ENCODE measurements around the gene MUC13. TPM values are rescaled to one million over a fixed set of nuclear protein-coding genes. Genes with fewer than 3 reads are reported as not detected.

The MUC13 gene
- total and polyA plus RNA-seq, 9 of the 15 experiments (the other 6 are each of a cell fraction or from before 2014, with no cell fraction given): 0.09 TPM; not detected in 8

GRCh38 chr3:124942613-124943012, 8.1 kb upstream of the MUC13 start (continued):
- no peak for TF ChIP-seq STAT6 (CRISPR knock-in tag; IDR thresholded peaks at IDR 0.05)

- FAIRE-seq (no peak), ATAC-seq (no peak), DNase-seq (ENCODE audit: extremely low read depth in 1 of 4, low spot score in 3 of 4) (no peak)
- no peaks in the 10 kb centered on the region for H3K9me3 ChIP-seq (replicated peaks; ENCODE audit: control insufficient read depth, insufficient read depth, low read depth, low read length)
- no peaks in the 10 kb centered on the region for H3K36me3 ChIP-seq (ENCODE audit: control insufficient read depth, insufficient read depth, low read length)
- TF ChIP-seq SPI1 (IDR thresholded peaks at IDR 0.05; ENCODE audit: borderline replicate concordance, low read depth, low read length) (0 out of 2 replicates have a peak, but pooled peaks have one; percentile 24), BMI1 (IDR thresholded peaks at IDR 0.05; ENCODE audit: low read length) (no peak), SMARCA5 (IDR thresholded peaks at IDR 0.05) (no peak)
- no peak overlapping the region for H3K4me3 ChIP-seq
- H4K20me1 ChIP-seq (replicated peaks; ENCODE audit: control insufficient read depth, insufficient read depth, low read length): no peaks in the 10 kb centered on the region
- no peaks in the 10 kb centered on the region for H3K79me2 ChIP-seq (ENCODE audit: control insufficient read depth, insufficient read depth, low read length)
- no peak overlapping the region for H3K4me2 ChIP-seq (ENCODE audit: insufficient read depth, low read length)
- intact Hi-C loops (cut with micrococcal nuclease) (no loop called here), in situ Hi-C loops (cut with MboI) (no loop called here)
- CTCF ChIA-PET (ENCODE audit: low intra/inter-chr PET ratio): no interaction called here
- H2AFZ ChIP-seq (ENCODE audit: low read depth, low read length): no peak overlapping the region
- POLR2A ChIA-PET: no interaction called here
- no peaks in the 10 kb centered on the region; a peak in 1 of 5 replicates for H3K4me1 ChIP-seq (replicated peaks in 1 of 2; ENCODE audit: control insufficient read depth in 2 of 2, insufficient read depth in 2 of 2, low read length in 2 of 2)
- peaks cover 0 to 14% of the 10 kb centered on the region in 2 experiments; a peak in 2 of 5 replicates for H3K27me3 ChIP-seq (ENCODE audit: control insufficient read depth in 2 of 2, insufficient read depth in 2 of 2, low read length in 2 of 2)
- 2% methylated on average over 11 of the region's 12 CpGs for WGBS (ENCODE audit: insufficient coverage, low coverage, missing lambda C conversion rate)
- no peak overlapping the region for H3K27ac ChIP-seq (ENCODE audit: extremely low read depth, low read depth, low read length)
- H3K9ac ChIP-seq (ENCODE audit: insufficient read depth in 1 of 2, low read depth in 2 of 2, low read length in 2 of 2): no peak overlapping the region
- no peaks in the 10 kb centered on the region for H3K9me1 ChIP-seq (ENCODE audit: control insufficient read depth, insufficient read depth, low read length)
- no TSS peak for BruUV-seq (replicated peaks)
These were observed 7.2 kb upstream of the MUC13 start for GRCh38 chr3:124941771-124942170.

Measured in K562 (cell line).